Measurements from ENCODE around the gene PLOD2. TPM values are rescaled to one million over a fixed set of nuclear protein-coding genes. Genes with fewer than 3 reads are reported as not detected.

PLOD2 gene
- total and polyA plus RNA-seq, 9 of the 15 experiments (the other 6 are each of a cell fraction or from before 2014, with no cell fraction given), result 0.18 to 1.5 (median 0.58) TPM

GRCh38 chr3:146157325-146158060, 3.5 kb downstream of the PLOD2 start:
- no peaks in the 10 kb centered on the region for H3K79me2 ChIP-seq (ENCODE audit: control insufficient read depth, insufficient read depth, low read length)
- intact Hi-C loops (cut with micrococcal nuclease), result no loop called here
- no peaks in the 10 kb centered on the region for H4K20me1 ChIP-seq (replicated peaks; ENCODE audit: control insufficient read depth, insufficient read depth, low read length)
- 0% methylated on average over 2 of the region's 2 CpGs for WGBS (ENCODE audit: insufficient coverage, low coverage, missing lambda C conversion rate)
- BruUV-seq (replicated peaks), result no TSS peak
- DNase-seq (ENCODE audit: extremely low read depth in 1 of 4, low spot score in 3 of 4) (no peak), FAIRE-seq (no peak), ATAC-seq (no peak)
- peaks cover 2 to 17% of the 10 kb centered on the region in 2 experiments; a peak in 3 of 5 replicates for H3K27me3 ChIP-seq (ENCODE audit: control insufficient read depth in 2 of 2, insufficient read depth in 2 of 2, low read length in 2 of 2)
- peaks cover 0 to 9% of the 10 kb centered on the region in 2 experiments; a peak in 2 of 5 replicates for H3K4me1 ChIP-seq (replicated peaks in 1 of 2; ENCODE audit: control insufficient read depth in 2 of 2, insufficient read depth in 2 of 2, low read length in 2 of 2)
- ChIA-PET CTCF (ENCODE audit: low intra/inter-chr PET ratio) (no interaction called here), POLR2A (no interaction called here)
- TF ChIP-seq MYBL2 (IDR thresholded peaks at IDR 0.05; ENCODE audit: low read depth) (no peak), MYBL2 (CRISPR knock-in tag; IDR thresholded peaks at IDR 0.05; ENCODE audit: borderline replicate concordance) (no peak)
- H3K27ac ChIP-seq (ENCODE audit: extremely low read depth, low read depth, low read length), result no peak overlapping the region
- H3K36me3 ChIP-seq (ENCODE audit: control insufficient read depth, insufficient read depth, low read length), result no peaks in the 10 kb centered on the region
- no peak overlapping the region for H3K9ac ChIP-seq (ENCODE audit: insufficient read depth in 1 of 2, low read depth in 2 of 2, low read length in 2 of 2)
- in situ Hi-C loops (cut with MboI), result no loop called here
- no peak overlapping the region for H2AFZ ChIP-seq (ENCODE audit: low read depth, low read length)
- no peak overlapping the region for H3K4me2 ChIP-seq (ENCODE audit: insufficient read depth, low read length)
- H3K9me1 ChIP-seq (ENCODE audit: control insufficient read depth, insufficient read depth, low read length), result no peaks in the 10 kb centered on the region
- no peaks in the 10 kb centered on the region for H3K9me3 ChIP-seq (replicated peaks; ENCODE audit: control insufficient read depth, insufficient read depth, low read depth, low read length)
- H3K4me3 ChIP-seq, result no peak overlapping the region

- H4K20me1 ChIP-seq (replicated peaks; ENCODE audit: control insufficient read depth, insufficient read depth, low read length), result no peaks in the 10 kb centered on the region
- H3K9ac ChIP-seq (ENCODE audit: insufficient read depth in 1 of 2, low read depth in 2 of 2, low read length in 2 of 2), result no peak overlapping the region
- intact Hi-C loops (cut with micrococcal nuclease), result no loop called here
- peaks cover 0 to 9% of the 10 kb centered on the region in 2 experiments; a peak in 2 of 5 replicates for H3K4me1 ChIP-seq (replicated peaks in 1 of 2; ENCODE audit: control insufficient read depth in 2 of 2, insufficient read depth in 2 of 2, low read length in 2 of 2)
- in situ Hi-C loops (cut with MboI), result no loop called here
- ATAC-seq (no peak), FAIRE-seq (no peak), DNase-seq (ENCODE audit: extremely low read depth in 1 of 4, low spot score in 3 of 4) (no peak)
- 4% methylated on average over 3 of the region's 3 CpGs for WGBS (ENCODE audit: insufficient coverage, low coverage, missing lambda C conversion rate)
- no peak overlapping the region for H2AFZ ChIP-seq (ENCODE audit: low read depth, low read length)
- H3K4me2 ChIP-seq (ENCODE audit: insufficient read depth, low read length), result no peak overlapping the region
- CTCF ChIA-PET (ENCODE audit: low intra/inter-chr PET ratio), result no interaction called here
- TF ChIP-seq SREBF1 (IDR thresholded peaks at IDR 0.05; ENCODE audit: borderline replicate concordance, low read depth, low read length), result no peak
- TF ChIP-seq PRMT5 (CRISPR knock-in tag; IDR thresholded peaks at IDR 0.05), result no peak
- no peak overlapping the region for H3K4me3 ChIP-seq
- no peaks in the 10 kb centered on the region for H3K9me3 ChIP-seq (replicated peaks; ENCODE audit: control insufficient read depth, insufficient read depth, low read depth, low read length)
- H3K36me3 ChIP-seq (ENCODE audit: control insufficient read depth, insufficient read depth, low read length), result no peaks in the 10 kb centered on the region
- BruUV-seq (replicated peaks), result no TSS peak
- POLR2A ChIA-PET, result no interaction called here
- H3K9me1 ChIP-seq (ENCODE audit: control insufficient read depth, insufficient read depth, low read length), result no peaks in the 10 kb centered on the region
- H3K27ac ChIP-seq (ENCODE audit: extremely low read depth, low read depth, low read length), result no peak overlapping the region
- H3K27me3 ChIP-seq (ENCODE audit: control insufficient read depth in 2 of 2, insufficient read depth in 2 of 2, low read length in 2 of 2), result peaks cover 2 to 17% of the 10 kb centered on the region in 2 experiments; a peak in 3 of 5 replicates
- H3K79me2 ChIP-seq (ENCODE audit: control insufficient read depth, insufficient read depth, low read length), result no peaks in the 10 kb centered on the region
These were observed 4.2 kb downstream of the PLOD2 start for GRCh38 chr3:146156666-146157314.
